Measurements from ENCODE around the gene RBM45. TPM values are rescaled to one million over a fixed set of nuclear protein-coding genes. Genes with fewer than 3 reads are reported as not detected.

The RBM45 gene
- polyA plus RNA-seq, 1 donor (not counting 4 experiments of a cell fraction or from before 2014, with no cell fraction given), result 19.1 TPM

- DNase-seq (ENCODE audit: low read depth, low spot score) (no peak), FAIRE-seq (no peak)
- Histone ChIP-seq H3K27ac (ENCODE audit: control insufficient read depth, insufficient read depth, low read length) (no peak overlapping the region), H3K79me2 (ENCODE audit: control insufficient read depth, insufficient read depth, low read length) (peaks cover 12% of the 10 kb centered on the region), H2AFZ (ENCODE audit: control insufficient read depth, low read length) (peak overlapping the region; percentile 27), H3K4me3 (ENCODE audit: control insufficient read depth in 2 of 3, extremely low read depth in 1 of 3, insufficient read depth in 2 of 3, low read depth in 1 of 3, low read length in 3 of 3) (no peak overlapping the region), H3K27me3 (ENCODE audit: control insufficient read depth, extremely low read depth, insufficient read depth, low read length) (no peaks in the 10 kb centered on the region), H3K9ac (ENCODE audit: control insufficient read depth, extremely low read depth, insufficient read depth, low read length) (no peak overlapping the region), H3K4me1 (ENCODE audit: control insufficient read depth, extremely low read depth, insufficient read depth, low read length) (peaks cover 10% of the 10 kb centered on the region), H3K9me3 (ENCODE audit: control insufficient read depth, low read depth, low read length) (no peaks in the 10 kb centered on the region), H3K9me1 (ENCODE audit: control insufficient read depth, extremely low read depth, insufficient read depth, low read length) (no peaks in the 10 kb centered on the region), H3K36me3 (ENCODE audit: control insufficient read depth in 2 of 2, extremely low read depth in 1 of 2, insufficient read depth in 2 of 2, low read length in 2 of 2) (no peaks in the 10 kb centered on the region), H4K20me1 (ENCODE audit: control insufficient read depth, extremely low read depth, insufficient read depth, low read length) (no peaks in the 10 kb centered on the region), H3K4me2 (ENCODE audit: control insufficient read depth, extremely low read depth, insufficient read depth, low read depth, low read length) (no peak overlapping the region)
- dilution Hi-C loops (cut with MboI; ENCODE audit: extremely low pct_ligation_motif_present, low sequenced_read_pairs), result no loop called here
- TF ChIP-seq CTCF (optimal IDR thresholded peaks at IDR 0.05 in 1 of 3, IDR thresholded peaks at IDR 0.05 in 1 of 3, conservative IDR thresholded peaks at IDR 0.05 in 1 of 3; ENCODE audit: extremely low read depth in 1 of 3, insufficient read depth in 2 of 3, low read length in 3 of 3) (no peak), EZH2 (IDR thresholded peaks at IDR 0.05; ENCODE audit: low read length) (no peak)
Observed at GRCh38 chr2:178110681-178111080, 1.6 kb upstream of the RBM45 start.

- Histone ChIP-seq H3K9me3 (ENCODE audit: control insufficient read depth, low read depth, low read length) (no peaks in the 10 kb centered on the region), H3K27me3 (ENCODE audit: control insufficient read depth, extremely low read depth, insufficient read depth, low read length) (no peaks in the 10 kb centered on the region), H3K36me3 (ENCODE audit: control insufficient read depth in 2 of 2, extremely low read depth in 1 of 2, insufficient read depth in 2 of 2, low read length in 2 of 2) (no peaks in the 10 kb centered on the region), H3K9ac (ENCODE audit: control insufficient read depth, extremely low read depth, insufficient read depth, low read length) (no peak overlapping the region), H3K4me1 (ENCODE audit: control insufficient read depth, extremely low read depth, insufficient read depth, low read length) (peaks cover 10% of the 10 kb centered on the region), H3K4me3 (ENCODE audit: control insufficient read depth in 2 of 3, extremely low read depth in 1 of 3, insufficient read depth in 2 of 3, low read depth in 1 of 3, low read length in 3 of 3) (peak overlapping the region in 1 of 3 experiments; percentile 4), H4K20me1 (ENCODE audit: control insufficient read depth, extremely low read depth, insufficient read depth, low read length) (no peaks in the 10 kb centered on the region), H3K9me1 (ENCODE audit: control insufficient read depth, extremely low read depth, insufficient read depth, low read length) (no peaks in the 10 kb centered on the region), H3K27ac (ENCODE audit: control insufficient read depth, insufficient read depth, low read length) (no peak overlapping the region), H3K79me2 (ENCODE audit: control insufficient read depth, insufficient read depth, low read length) (peaks cover 12% of the 10 kb centered on the region), H3K4me2 (ENCODE audit: control insufficient read depth, extremely low read depth, insufficient read depth, low read depth, low read length) (no peak overlapping the region), H2AFZ (ENCODE audit: control insufficient read depth, low read length) (peak overlapping the region; percentile 46)
- TF ChIP-seq EZH2 (IDR thresholded peaks at IDR 0.05; ENCODE audit: low read length), result no peak
- TF ChIP-seq CTCF (optimal IDR thresholded peaks at IDR 0.05 in 1 of 3, IDR thresholded peaks at IDR 0.05 in 1 of 3, conservative IDR thresholded peaks at IDR 0.05 in 1 of 3; ENCODE audit: extremely low read depth in 1 of 3, insufficient read depth in 2 of 3, low read length in 3 of 3), result no peak
- FAIRE-seq (peak; percentile 23), DNase-seq (ENCODE audit: low read depth, low spot score) (no peak)
- dilution Hi-C loops (cut with MboI; ENCODE audit: extremely low pct_ligation_motif_present, low sequenced_read_pairs), result no loop called here
Observed at GRCh38 chr2:178111743-178112142, 494 bp upstream of the RBM45 start.
